IMR-90 (cell line): ENCODE results near the gene NCOA7. TPM values are rescaled to one million over a fixed set of nuclear protein-coding genes. Genes with fewer than 3 reads are reported as not detected.

Experiments
- ATAC-seq: fragments of 200-7000 bp; cut with Tn5 transposase; 2 replicates; pipeline ENCODE4 v1.9.1; 2020; ENCODE audit warnings: low read depth, mild to moderate bottlenecking, moderate library complexity
- BruUV-seq: library from RNA; stranded (reverse); fragments of 400-500 nt; replicated peaks from 2 replicates; lab custom pipeline; 2021; lab: Mats Ljungman, UMichigan
- CTCF ChIA-PET: fragments of 300-600 bp; formaldehyde crosslinking; extraction: SDS; loops from one replicate; lab custom pipeline; 2021; ENCODE audit warnings: antibody characterized with exemption; lab: Yijun Ruan, JAX
- POLR2A ChIA-PET: fragments of 300-600 bp; sonication (Branson Sonifier 250); formaldehyde crosslinking; loops from one replicate; lab custom pipeline; 2022; ENCODE audit warnings: antibody characterized with exemption; ENCODE audit not compliant: unreplicated experiment; lab: Charles Lee
- DNase-seq: peaks from one replicate; pipeline ENCODE4 v3.0.0; 2013
- H2AFZ ChIP-seq: replicated peaks from 2 replicates; pipeline ENCODE3; 2013; ENCODE audit warnings: low read length, mild to moderate bottlenecking; ENCODE audit not compliant: poor library complexity
- H2AK5ac ChIP-seq: 2 replicates; pipeline ENCODE4 v1.6.1; 2013; ENCODE audit warnings: low read depth, low read length, inconsistent platforms
- H2AK9ac ChIP-seq: replicated peaks from 2 replicates; pipeline ENCODE3; 2013; ENCODE audit warnings: mild to moderate bottlenecking, low read depth, low read length, moderate library complexity; ENCODE audit not compliant: poor library complexity
- H2BK120ac ChIP-seq: 2 replicates; pipeline ENCODE4 v1.6.1; 2013; ENCODE audit warnings: low read depth, low read length, inconsistent platforms
- H2BK15ac ChIP-seq: 3 replicates; pipeline ENCODE4 v1.6.1; 2013; ENCODE audit warnings: low read depth, low read length, inconsistent platforms
- H2BK20ac ChIP-seq: 2 replicates; pipeline ENCODE4 v1.6.1; 2013; ENCODE audit warnings: low read depth, mild to moderate bottlenecking, inconsistent platforms, low read length, moderate library complexity
- H2BK5ac ChIP-seq: 2 replicates; pipeline ENCODE4 v1.6.1; 2013; ENCODE audit warnings: mild to moderate bottlenecking, low read depth, low read length, inconsistent platforms; ENCODE audit not compliant: poor library complexity, severe bottlenecking
- H3K14ac ChIP-seq: replicated peaks from 2 replicates; pipeline ENCODE4 v1.6.1; 2013; ENCODE audit warnings: low read depth, low read length, inconsistent platforms
- H3K18ac ChIP-seq: 2 replicates; pipeline ENCODE4 v1.6.1; 2013; ENCODE audit warnings: low read depth, low read length, control low read depth
- H3K23ac ChIP-seq: 2 replicates; pipeline ENCODE4 v1.6.1; 2013; ENCODE audit warnings: low read depth, low read length, inconsistent platforms
- H3K27ac ChIP-seq: 2 replicates; pipeline ENCODE4 v1.5.1; 2013; ENCODE audit warnings: mild to moderate bottlenecking, control low read depth, low read length; ENCODE audit not compliant: insufficient read depth
- H3K27me3 ChIP-seq: 2 replicates; pipeline ENCODE4 v1.6.1; 2013; ENCODE audit warnings: low read length; ENCODE audit not compliant: control insufficient read depth, insufficient read depth
- H3K36me3 ChIP-seq: 2 replicates; pipeline ENCODE4 v1.6.1; 2013; ENCODE audit warnings: low read length, mixed read lengths; ENCODE audit not compliant: control insufficient read depth, insufficient read depth
- H3K4ac ChIP-seq: 2 replicates; pipeline ENCODE4 v1.6.1; 2013; ENCODE audit warnings: low read depth, low read length, inconsistent platforms
- H3K4me1 ChIP-seq: 2 replicates; pipeline ENCODE4 v1.6.1; 2013; ENCODE audit warnings: low read length, mixed read lengths; ENCODE audit not compliant: control insufficient read depth, insufficient read depth
- H3K4me2 ChIP-seq: 2 replicates; pipeline ENCODE4 v1.6.1; 2013; ENCODE audit warnings: low read depth, mild to moderate bottlenecking, control low read depth, low read length, moderate library complexity
- H3K4me3 ChIP-seq: 2 replicates; pipeline ENCODE4 v1.5.1; 2013; ENCODE audit warnings: low read depth, mild to moderate bottlenecking, control low read depth, low read length, moderate library complexity; ENCODE audit not compliant: insufficient read depth
- H3K56ac ChIP-seq: 2 replicates; pipeline ENCODE4 v1.6.1; 2013; ENCODE audit warnings: low read length, inconsistent platforms; ENCODE audit not compliant: insufficient read depth; ENCODE audit errors: extremely low read depth
- H3K79me1 ChIP-seq, 2 experiments: 2 replicates each; pipeline ENCODE4 v1.6.1; 2013; ENCODE audit warnings: low read length in 2 of 2, inconsistent platforms in 1 of 2, low read depth in 1 of 2
- H3K9ac ChIP-seq: 2 replicates; pipeline ENCODE4 v1.6.1; 2013; ENCODE audit warnings: low read depth, low read length, control low read depth
- H3K9me1 ChIP-seq: 2 replicates; pipeline ENCODE4 v1.6.1; 2013; ENCODE audit warnings: low read length, inconsistent platforms; ENCODE audit not compliant: insufficient read depth
- H3K9me3 ChIP-seq: 2 replicates; pipeline ENCODE4 v1.6.1; 2013; ENCODE audit warnings: low read length; ENCODE audit not compliant: control insufficient read depth, insufficient read depth
- H4K20me1 ChIP-seq: 2 replicates; pipeline ENCODE4 v1.6.1; 2013; ENCODE audit warnings: low read length, inconsistent platforms; ENCODE audit not compliant: insufficient read depth
- H4K5ac ChIP-seq: 2 replicates; pipeline ENCODE4 v1.6.1; 2013; ENCODE audit warnings: mild to moderate bottlenecking, low read depth, low read length, control low read depth
- H4K8ac ChIP-seq, 2 experiments: 2 replicates each; pipeline ENCODE4 v1.6.1; 2013; ENCODE audit warnings: low read depth in 2 of 2, low read length in 2 of 2, control low read depth in 1 of 2, inconsistent platforms in 1 of 2
- H4K91ac ChIP-seq: 2 replicates; pipeline ENCODE4 v1.6.1; 2013; ENCODE audit warnings: low read depth, low read length, inconsistent platforms; ENCODE audit not compliant: insufficient read depth
- BHLHE40 ChIP-seq: fragments of 150-350 bp; IDR thresholded peaks from 2 replicates; pipeline ENCODE4 v1.6.1; 2016; ENCODE audit warnings: mild to moderate bottlenecking, low read depth, low read length
- CEBPB ChIP-seq: IDR thresholded peaks from 2 replicates; pipeline ENCODE4 v1.6.1; 2012; ENCODE audit warnings: low read depth, low read length, improper control_type of control experiment
- CHD1 ChIP-seq: IDR thresholded peaks from 2 replicates; pipeline ENCODE4 v1.6.1; 2012; ENCODE audit warnings: low read depth, low read length, improper control_type of control experiment
- CTCF ChIP-seq: conservative IDR thresholded peaks from 2 replicates; pipeline ENCODE4 v1.5.1; 2012; ENCODE audit warnings: mild to moderate bottlenecking, low read depth, low read length, improper control_type of control experiment
- MAFK ChIP-seq: IDR thresholded peaks from 2 replicates; pipeline ENCODE4 v1.6.1; 2012; ENCODE audit warnings: low read depth, low read length, improper control_type of control experiment
- MAZ ChIP-seq: IDR thresholded peaks from 2 replicates; pipeline ENCODE4 v1.6.1; 2012; ENCODE audit warnings: low read depth, mild to moderate bottlenecking, low read length, improper control_type of control experiment, moderate library complexity, borderline replicate concordance
- POLR2A ChIP-seq: IDR thresholded peaks from 2 replicates; pipeline ENCODE4 v1.6.1; 2012; ENCODE audit warnings: mild to moderate bottlenecking, low read depth, low read length
- RAD21 ChIP-seq: IDR thresholded peaks from 2 replicates; pipeline ENCODE4 v1.6.1; 2012; ENCODE audit warnings: low read length, improper control_type of control experiment
- RFX5 ChIP-seq: IDR thresholded peaks from 2 replicates; pipeline ENCODE4 v1.8.0; 2012; ENCODE audit warnings: low read depth, mild to moderate bottlenecking, low read length, moderate library complexity
- SMC3 ChIP-seq: fragments of 150-350 bp; IDR thresholded peaks from 2 replicates; pipeline ENCODE4 v1.6.1; 2016; ENCODE audit warnings: low read depth, mild to moderate bottlenecking, antibody characterized with exemption, low read length, moderate library complexity
- USF2 ChIP-seq: fragments of 150-350 bp; IDR thresholded peaks from 2 replicates; pipeline ENCODE4 v1.6.1; 2017; ENCODE audit warnings: mild to moderate bottlenecking, antibody characterized with exemption, low read length, low read depth
- WGBS, 2 experiments: methylation state at CpG; one replicate each; pipeline versions ENCODE4 v1.1.5 to v1.1.7; 2013; ENCODE audit warnings: missing lambda C conversion rate in 2 of 2; ENCODE audit not compliant: insufficient read length in 1 of 2; ENCODE audit errors: extremely low coverage in 2 of 2; 5-methylcytosine and 5-hydroxymethylcytosine counted together
- dilution Hi-C: fragments of 300-500 bp; cut with HindIII; formaldehyde crosslinking; loops from one replicate; pipeline ENCODE4 v1.14.3; 2018; ENCODE audit warnings: low sequenced_read_pairs; ENCODE audit not compliant: unreplicated experiment
- in situ Hi-C: fragments of 300-500 bp; cut with MboI; formaldehyde crosslinking; loops from 3 replicates; pipeline ENCODE4 v1.14.3; 2019; ENCODE audit warnings: low sequenced_read_pairs, inconsistent platforms, mixed read lengths
- intact Hi-C: fragments of 100-400 bp; cut with micrococcal nuclease; formaldehyde crosslinking; loops from 2 replicates; pipeline ENCODE4 v1.10.0; 2022
- polyA plus RNA-seq, 3 experiments: library from polyadenylated mRNA; depleted of rRNA; stranded (reverse); fragments of >200 nt; gene quantifications; 2 replicates each; pipeline ENCODE4 v1.2.3, GENCODE V29; 2012; ENCODE audit warnings: low replicate concordance in 1 of 3
- total RNA-seq: library from RNA; depleted of rRNA; stranded (reverse); fragments of >200 nt; gene quantifications from 2 replicates; pipeline ENCODE4 v1.2.3, GENCODE V29; 2012

The NCOA7 gene
- total and polyA plus RNA-seq, 2 of the 4 experiments (the other 2 are of a cell fraction), result 12.6 to 12.9 TPM

- Histone ChIP-seq H2BK120ac (no peak overlapping the region), H2AFZ (no peak overlapping the region), H2BK5ac (no peak overlapping the region), H4K91ac (no peak overlapping the region), H3K4me2 (no peak overlapping the region), H3K36me3 (0 out of 2 replicates have a peak, but pooled peaks cover 1% of the 10 kb centered on the region), H3K27me3 (no peaks in the 10 kb centered on the region), H2AK5ac (no peak overlapping the region), H4K20me1 (no peaks in the 10 kb centered on the region), H3K9me3 (no peaks in the 10 kb centered on the region), H3K9ac (no peak overlapping the region), H2BK20ac (no peak overlapping the region), H3K4me1 (no peaks in the 10 kb centered on the region), H4K8ac (no peak overlapping the region), H3K56ac (no peak overlapping the region), H3K23ac (no peak overlapping the region), H3K27ac (no peak overlapping the region), H3K4ac (no peak overlapping the region), H3K9me1 (no peaks in the 10 kb centered on the region; the same call in 1 of the 2 replicates), H2BK15ac (no peak overlapping the region), H3K14ac (no peak overlapping the region), H3K79me1 (peaks cover 3 to 6% of the 10 kb centered on the region in 2 experiments; a peak in 3 of 4 replicates), H3K18ac (no peak overlapping the region), H3K4me3 (no peak overlapping the region), H2AK9ac (no peak overlapping the region), H4K5ac (no peak overlapping the region)
- WGBS, 2 experiments, result 83% methylated on average over 1 of the region's 2 CpGs; no CpG with 5 or more reads in 1 of the 2 experiments
- intact Hi-C loops (no loop called here), in situ Hi-C loops (no loop called here), dilution Hi-C loops (no loop called here)
- CTCF ChIA-PET, result no interaction called here
- POLR2A ChIA-PET, result no interaction called here
- DNase-seq (no peak), ATAC-seq (no peak)
- no TSS peak for BruUV-seq
- TF ChIP-seq RAD21, result no peak
- no peak for TF ChIP-seq BHLHE40
- TF ChIP-seq SMC3, result no peak
- TF ChIP-seq USF2, result no peak
- no peak for TF ChIP-seq MAZ
- no peak for TF ChIP-seq CHD1
- TF ChIP-seq CEBPB, result no peak
- no peak for TF ChIP-seq CTCF
- no peak for TF ChIP-seq MAFK
- no peak for TF ChIP-seq POLR2A
- TF ChIP-seq RFX5, result no peak
These were observed 37.8 kb downstream of the NCOA7 start for GRCh38 chr6:125828476-125829039.
